ENCODE measurements around the gene TRPM2. TPM values are rescaled to one million over a fixed set of nuclear protein-coding genes. Genes with fewer than 3 reads are reported as not detected.

The TRPM2 gene
- total RNA-seq, 2 donors from 2014 or later, result 1.6 to 2.7 TPM

DNA sequence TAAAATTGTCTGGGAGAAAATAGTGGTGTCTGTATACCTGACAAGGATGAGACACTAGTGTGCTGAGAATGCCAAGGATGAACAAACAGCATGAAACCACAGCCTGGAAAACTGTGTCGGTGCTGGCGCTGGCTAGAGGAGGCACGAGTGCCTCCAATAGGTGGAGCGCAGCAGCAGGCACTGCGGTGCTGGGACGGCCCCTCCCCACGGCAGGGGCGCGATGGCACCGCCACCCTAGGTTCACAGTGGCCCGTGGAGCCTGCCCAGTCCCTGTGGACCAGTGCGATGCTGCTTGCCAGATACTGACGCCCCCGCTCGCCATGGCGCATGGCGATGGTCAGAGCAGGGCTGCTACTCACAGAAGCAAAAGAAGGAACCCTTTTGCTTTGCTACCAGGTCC lies 21.0 kb upstream of the TRPM2 start:
- H3K9me3 ChIP-seq, result no peaks in the 10 kb centered on the region
- no peaks in the 10 kb centered on the region for H3K27me3 ChIP-seq (replicated peaks; ENCODE audit: insufficient read depth)
- TF ChIP-seq POLR2AphosphoS5 (IDR thresholded peaks at IDR 0.05), result no peak
- TF ChIP-seq, protein P1, sequence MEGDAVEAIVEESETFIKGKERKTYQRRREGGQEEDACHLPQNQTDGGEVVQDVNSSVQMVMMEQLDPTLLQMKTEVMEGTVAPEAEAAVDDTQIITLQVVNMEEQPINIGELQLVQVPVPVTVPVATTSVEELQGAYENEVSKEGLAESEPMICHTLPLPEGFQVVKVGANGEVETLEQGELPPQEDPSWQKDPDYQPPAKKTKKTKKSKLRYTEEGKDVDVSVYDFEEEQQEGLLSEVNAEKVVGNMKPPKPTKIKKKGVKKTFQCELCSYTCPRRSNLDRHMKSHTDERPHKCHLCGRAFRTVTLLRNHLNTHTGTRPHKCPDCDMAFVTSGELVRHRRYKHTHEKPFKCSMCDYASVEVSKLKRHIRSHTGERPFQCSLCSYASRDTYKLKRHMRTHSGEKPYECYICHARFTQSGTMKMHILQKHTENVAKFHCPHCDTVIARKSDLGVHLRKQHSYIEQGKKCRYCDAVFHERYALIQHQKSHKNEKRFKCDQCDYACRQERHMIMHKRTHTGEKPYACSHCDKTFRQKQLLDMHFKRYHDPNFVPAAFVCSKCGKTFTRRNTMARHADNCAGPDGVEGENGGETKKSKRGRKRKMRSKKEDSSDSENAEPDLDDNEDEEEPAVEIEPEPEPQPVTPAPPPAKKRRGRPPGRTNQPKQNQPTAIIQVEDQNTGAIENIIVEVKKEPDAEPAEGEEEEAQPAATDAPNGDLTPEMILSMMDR (IDR thresholded peaks at IDR 0.05), result no peak
- TF ChIP-seq POLR2A (IDR thresholded peaks at IDR 0.05), result no peak
- intact Hi-C loops (cut with DNase I), result no loop called here
- no peak overlapping the region for H3K27ac ChIP-seq
- H3K4me3 ChIP-seq, result no peak overlapping the region
- H3K36me3 ChIP-seq, result no peaks in the 10 kb centered on the region
- 90% methylated on average over 10 of the region's 17 CpGs for WGBS
- H3K4me1 ChIP-seq (replicated peaks), result no peaks in the 10 kb centered on the region
- DNase-seq (ENCODE audit: low spot score), result no peak

DNA sequence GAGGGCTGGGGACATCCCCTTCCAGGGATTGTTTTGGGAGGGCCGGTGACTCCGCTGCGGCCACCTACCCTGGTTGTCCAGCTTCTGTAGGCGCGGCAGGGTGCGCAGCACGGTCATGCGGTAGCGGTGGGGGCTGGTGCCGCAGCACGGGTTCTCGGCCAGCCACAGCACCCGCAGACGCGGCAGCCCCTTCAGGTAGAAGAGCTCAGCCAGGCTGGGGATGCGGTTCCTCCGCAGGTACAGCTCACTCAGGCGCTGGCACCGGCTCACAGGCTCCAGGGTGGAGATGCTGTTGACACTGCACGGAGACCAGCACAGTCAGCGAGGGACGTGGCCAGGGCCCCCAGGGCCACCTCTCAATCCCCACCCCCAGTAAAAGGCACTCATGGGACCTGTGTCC lies 20.5 kb upstream of the TRPM2 start:
- no peaks in the 10 kb centered on the region for H3K27me3 ChIP-seq (replicated peaks; ENCODE audit: insufficient read depth)
- intact Hi-C loops (cut with DNase I), result no loop called here
- WGBS, result 97% methylated on average over 15 of the region's 22 CpGs
- H3K36me3 ChIP-seq, result no peaks in the 10 kb centered on the region
- DNase-seq (ENCODE audit: low spot score), result no peak
- no peak overlapping the region for H3K4me3 ChIP-seq
- no peaks in the 10 kb centered on the region for H3K4me1 ChIP-seq (replicated peaks)
- TF ChIP-seq POLR2A (IDR thresholded peaks at IDR 0.05) (no peak), POLR2AphosphoS5 (IDR thresholded peaks at IDR 0.05) (no peak)
- TF ChIP-seq, protein P1 (IDR thresholded peaks at IDR 0.05), result no peak
- H3K9me3 ChIP-seq, result no peaks in the 10 kb centered on the region
- H3K27ac ChIP-seq, result no peak overlapping the region

DNA sequence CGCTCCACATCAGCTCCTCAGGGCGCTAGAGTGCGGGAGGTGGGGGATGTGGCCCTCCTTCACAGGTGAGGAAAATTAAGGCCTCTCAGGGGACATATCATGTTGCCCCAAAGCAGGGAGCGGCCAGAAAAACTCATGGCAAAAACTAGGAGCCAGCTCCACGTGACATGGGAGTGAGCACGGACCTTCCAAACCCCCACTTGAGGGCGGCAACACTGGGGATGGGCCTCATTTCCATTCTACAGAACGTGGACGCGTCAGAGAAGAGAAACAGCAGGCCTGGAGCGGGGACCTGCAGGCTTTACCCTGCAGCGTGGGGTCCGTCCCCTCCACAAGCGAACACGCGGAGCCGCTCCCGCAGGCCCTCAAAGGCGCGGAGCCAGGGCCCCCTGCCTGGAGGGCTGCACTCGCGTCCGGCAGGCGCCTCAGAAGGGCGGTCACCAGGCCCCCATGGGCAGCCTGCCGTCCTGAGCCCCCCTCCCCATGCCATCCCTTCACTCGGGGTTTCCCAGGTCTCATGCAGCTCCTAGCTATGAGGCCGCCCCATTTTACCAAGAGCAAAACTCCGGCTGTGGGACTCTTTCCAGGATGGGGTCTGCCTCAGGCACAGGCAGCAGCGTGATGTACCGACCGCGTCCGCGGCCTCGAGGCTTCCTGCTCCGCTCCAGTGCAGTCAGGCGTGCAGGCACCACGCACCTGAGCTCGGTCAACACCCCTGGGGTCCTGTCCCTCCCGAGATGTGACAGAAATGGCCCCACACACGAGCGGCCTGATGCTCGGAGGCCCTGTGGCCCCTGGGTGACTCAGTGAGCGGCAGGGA lies 19.7 kb upstream of the TRPM2 start:
- Histone ChIP-seq H3K27ac (no peak overlapping the region), H3K36me3 (no peaks in the 10 kb centered on the region), H3K4me1 (replicated peaks) (no peaks in the 10 kb centered on the region), H3K27me3 (replicated peaks; ENCODE audit: insufficient read depth) (no peaks in the 10 kb centered on the region), H3K4me3 (no peak overlapping the region), H3K9me3 (no peaks in the 10 kb centered on the region)
- intact Hi-C loops (cut with DNase I), result no loop called here
- TF ChIP-seq POLR2A (IDR thresholded peaks at IDR 0.05) (no peak), POLR2AphosphoS5 (IDR thresholded peaks at IDR 0.05) (no peak)
- TF ChIP-seq, protein P1 (IDR thresholded peaks at IDR 0.05), result no peak
- DNase-seq (ENCODE audit: low spot score), result no peak
- 77% methylated on average over 44 of the region's 45 CpGs for WGBS

DNA sequence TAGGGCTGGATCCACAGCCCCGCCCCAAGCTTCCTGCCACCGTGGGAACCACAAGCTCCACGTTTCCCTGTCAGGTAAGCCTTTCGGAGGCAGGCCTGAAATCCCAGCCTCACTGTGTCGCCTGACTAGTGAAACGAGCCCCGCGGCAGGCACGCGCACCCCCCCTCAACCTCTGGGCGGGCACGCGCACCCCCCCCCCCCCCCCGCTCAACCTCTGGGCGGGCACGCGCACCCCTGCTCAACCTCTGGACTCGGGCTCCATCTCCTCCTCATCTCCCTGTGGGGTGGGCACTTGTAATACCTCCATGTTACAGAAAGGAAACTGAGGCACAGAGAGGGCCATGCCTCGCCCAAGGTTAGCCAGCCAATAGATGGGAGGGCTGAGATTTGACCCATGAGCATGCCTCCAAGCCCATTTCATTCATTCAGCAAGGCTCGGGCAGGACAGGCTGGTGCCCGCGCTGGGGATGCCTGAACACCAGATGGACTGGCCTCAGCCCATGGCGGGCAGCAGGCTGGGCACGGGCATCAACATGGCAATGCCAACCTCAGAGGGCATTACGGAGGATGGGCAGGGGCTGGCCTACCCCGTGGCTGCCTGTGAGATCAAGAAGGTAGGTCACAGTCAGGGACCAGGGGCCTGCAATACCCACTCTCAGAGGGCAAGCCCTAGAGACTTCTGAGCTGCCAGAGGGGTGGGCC lies 18.9 kb upstream of the TRPM2 start:
- Histone ChIP-seq H3K36me3 (no peaks in the 10 kb centered on the region), H3K9me3 (no peaks in the 10 kb centered on the region), H3K4me1 (replicated peaks) (no peaks in the 10 kb centered on the region), H3K27me3 (replicated peaks; ENCODE audit: insufficient read depth) (no peaks in the 10 kb centered on the region), H3K4me3 (no peak overlapping the region), H3K27ac (no peak overlapping the region)
- TF ChIP-seq POLR2A (IDR thresholded peaks at IDR 0.05) (no peak), POLR2AphosphoS5 (IDR thresholded peaks at IDR 0.05) (no peak)
- TF ChIP-seq, protein P1 (IDR thresholded peaks at IDR 0.05), result no peak
- DNase-seq (ENCODE audit: low spot score), result no peak
- WGBS, result 70% methylated on average over 17 of the region's 26 CpGs
- intact Hi-C loops (cut with DNase I), result no loop called here

All from prostate gland (tissue), 2 donors.